HEK293 (cell line): ENCODE results near the gene SOX12.

Experiments used
- BCL11B ChIP-seq: fragments of 450-650 bp; formaldehyde crosslinking; IDR thresholded peaks from 2 replicates; pipeline ENCODE4 v1.5.1; 2016; ENCODE audit warnings: low read depth, missing biosample characterization, missing genetic modification characterization
- GFI1B ChIP-seq: fragments of 450-650 bp; formaldehyde crosslinking; IDR thresholded peaks from 2 replicates; pipeline ENCODE4 v1.5.1; 2016; ENCODE audit warnings: missing biosample characterization, missing genetic modification characterization
- KLF7 ChIP-seq: fragments of 450-650 bp; formaldehyde crosslinking; IDR thresholded peaks from 2 replicates; pipeline ENCODE4 v1.5.1; 2016; ENCODE audit warnings: missing biosample characterization, missing genetic modification characterization, borderline replicate concordance
- KLF8 ChIP-seq: fragments of 450-650 bp; formaldehyde crosslinking; IDR thresholded peaks from 2 replicates; pipeline ENCODE4 v1.5.1; 2016; ENCODE audit warnings: missing biosample characterization, missing genetic modification characterization
- KLF9 ChIP-seq: fragments of 450-650 bp; formaldehyde crosslinking; IDR thresholded peaks from 2 replicates; pipeline ENCODE4 v1.5.1; 2016; ENCODE audit warnings: missing biosample characterization, missing genetic modification characterization, low read depth
- REST ChIP-seq: fragments of 450-650 bp; formaldehyde crosslinking; IDR thresholded peaks from 2 replicates; pipeline ENCODE4 v1.5.1; 2016; ENCODE audit warnings: missing biosample characterization, missing genetic modification characterization
- SP7 ChIP-seq: fragments of 450-650 bp; formaldehyde crosslinking; IDR thresholded peaks from 2 replicates; pipeline ENCODE4 v1.5.1; 2016; ENCODE audit warnings: missing biosample characterization, missing genetic modification characterization
- ZBTB11 ChIP-seq: fragments of 450-650 bp; formaldehyde crosslinking; conservative IDR thresholded peaks from 2 replicates; pipeline ENCODE4 v1.5.1; 2016; ENCODE audit warnings: low read depth, missing biosample characterization, missing genetic modification characterization
- ZBTB17 ChIP-seq: fragments of 450-650 bp; formaldehyde crosslinking; IDR thresholded peaks from 2 replicates; pipeline ENCODE4 v1.5.1; 2016; ENCODE audit warnings: missing biosample characterization, missing genetic modification characterization
- ZBTB49 ChIP-seq: fragments of 450-650 bp; formaldehyde crosslinking; IDR thresholded peaks from 2 replicates; pipeline ENCODE4 v1.5.1; 2016; ENCODE audit warnings: missing biosample characterization, missing genetic modification characterization, low read depth
- ZBTB7A ChIP-seq: fragments of 450-650 bp; formaldehyde crosslinking; IDR thresholded peaks from 2 replicates; pipeline ENCODE4 v1.5.1; 2016; ENCODE audit warnings: low read depth, missing biosample characterization, missing genetic modification characterization
- ZIC2 ChIP-seq: fragments of 450-650 bp; formaldehyde crosslinking; IDR thresholded peaks from 2 replicates; pipeline ENCODE4 v1.5.1; 2016; ENCODE audit warnings: missing biosample characterization, missing genetic modification characterization
- ZNF16 ChIP-seq: fragments of 450-650 bp; formaldehyde crosslinking; IDR thresholded peaks from 2 replicates; pipeline ENCODE4 v1.5.1; 2016; ENCODE audit warnings: low read depth, missing biosample characterization, missing genetic modification characterization
- ZNF184 ChIP-seq: fragments of 450-650 bp; IDR thresholded peaks from 2 replicates; pipeline ENCODE4 v1.5.1; 2018; ENCODE audit warnings: missing biosample characterization, mild to moderate bottlenecking, missing genetic modification characterization
- ZNF2 ChIP-seq: fragments of 450-650 bp; formaldehyde crosslinking; IDR thresholded peaks from 2 replicates; pipeline ENCODE4 v1.5.1; 2016; ENCODE audit warnings: missing biosample characterization, missing genetic modification characterization
- ZNF292 ChIP-seq: fragments of 450-650 bp; formaldehyde crosslinking; IDR thresholded peaks from 2 replicates; pipeline ENCODE4 v1.5.1; 2016; ENCODE audit warnings: low read depth, missing biosample characterization, missing genetic modification characterization, borderline replicate concordance
- ZNF335 ChIP-seq: fragments of 450-650 bp; formaldehyde crosslinking; conservative IDR thresholded peaks from 2 replicates; pipeline ENCODE4 v1.5.1; 2016; ENCODE audit warnings: missing biosample characterization, missing genetic modification characterization
- ZNF341 ChIP-seq: fragments of 450-650 bp; formaldehyde crosslinking; IDR thresholded peaks from 2 replicates; pipeline ENCODE4; 2016; ENCODE audit warnings: low read depth, missing biosample characterization, missing genetic modification characterization
- ZNF354C ChIP-seq: fragments of 450-650 bp; formaldehyde crosslinking; IDR thresholded peaks from 2 replicates; pipeline ENCODE4 v1.5.1; 2016; ENCODE audit warnings: missing biosample characterization, missing genetic modification characterization, low read depth, borderline replicate concordance
- ZNF473 ChIP-seq: fragments of 450-650 bp; formaldehyde crosslinking; IDR thresholded peaks from 2 replicates; pipeline ENCODE4 v1.5.1; 2017; ENCODE audit warnings: missing biosample characterization, missing genetic modification characterization
- ZNF514 ChIP-seq: fragments of 450-650 bp; formaldehyde crosslinking; IDR thresholded peaks from 2 replicates; pipeline ENCODE4 v1.5.1; 2016; ENCODE audit warnings: missing biosample characterization, missing genetic modification characterization
- ZNF529 ChIP-seq: fragments of 450-650 bp; formaldehyde crosslinking; IDR thresholded peaks from 2 replicates; pipeline ENCODE4 v1.5.1; 2017; ENCODE audit warnings: missing genetic modification characterization, missing biosample characterization; ENCODE audit not compliant: insufficient replicate concordance
- ZNF544 ChIP-seq: fragments of 450-650 bp; formaldehyde crosslinking; IDR thresholded peaks from 2 replicates; pipeline ENCODE4 v1.5.0; 2017; ENCODE audit warnings: missing biosample characterization, missing genetic modification characterization
- ZNF561 ChIP-seq: fragments of 450-650 bp; IDR thresholded peaks from 2 replicates; pipeline ENCODE4 v1.5.1; 2018; ENCODE audit warnings: missing biosample characterization, missing genetic modification characterization, borderline replicate concordance
- ZNF704 ChIP-seq: fragments of 450-650 bp; formaldehyde crosslinking; IDR thresholded peaks from 2 replicates; pipeline ENCODE4 v1.5.1; 2016; ENCODE audit warnings: missing biosample characterization, missing genetic modification characterization
- ZNF776 ChIP-seq: fragments of 450-650 bp; formaldehyde crosslinking; IDR thresholded peaks from 2 replicates; pipeline ENCODE4 v1.5.0; 2017; ENCODE audit warnings: missing biosample characterization, missing genetic modification characterization, borderline replicate concordance
- ZSCAN16 ChIP-seq: fragments of 450-650 bp; formaldehyde crosslinking; IDR thresholded peaks from 2 replicates; pipeline ENCODE4 v1.5.1; 2016; ENCODE audit warnings: missing biosample characterization, missing genetic modification characterization
- ZSCAN23 ChIP-seq: fragments of 450-650 bp; formaldehyde crosslinking; IDR thresholded peaks from 2 replicates; pipeline ENCODE4 v1.5.1; 2016; ENCODE audit warnings: missing biosample characterization, missing genetic modification characterization

SOX12 gene

GRCh38 chr20:347640-348484, 22.5 kb downstream of the SOX12 start (continued):
- no peak for TF ChIP-seq ZBTB49
- peak; percentile 48 for TF ChIP-seq ZNF2 (tag by site-specific recombination)
- TF ChIP-seq ZNF561: peak; percentile 87; the same call in 1 of the 2 replicates
- TF ChIP-seq ZNF354C (tag by site-specific recombination): no peak
- no peak for TF ChIP-seq ZNF704 (tag by site-specific recombination)
- TF ChIP-seq ZNF184 (tag by site-specific recombination): no peak
- TF ChIP-seq ZNF292 (tag by site-specific recombination): no peak
- TF ChIP-seq ZBTB11: peak; percentile 90
- peak; percentile 35; the same call in 1 of the 2 replicates for TF ChIP-seq KLF7
- TF ChIP-seq KLF9 (tag by site-specific recombination): peak; percentile 93
- no peak for TF ChIP-seq ZNF514 (tag by site-specific recombination)
- TF ChIP-seq ZNF335 (tag by site-specific recombination): peak; percentile 97
- TF ChIP-seq ZNF776: no peak
- TF ChIP-seq ZIC2 (tag by site-specific recombination): peak; percentile 72
- TF ChIP-seq GFI1B: no peak
- TF ChIP-seq ZNF529 (tag by site-specific recombination): no peak
- TF ChIP-seq ZSCAN16 (tag by site-specific recombination): 0 out of 2 replicates have a peak, but pooled peaks have one; percentile 64
- no peak for TF ChIP-seq ZNF16
- no peak for TF ChIP-seq BCL11B (tag by site-specific recombination)
- TF ChIP-seq ZSCAN23: peak; percentile 52; the same call in 1 of the 2 replicates
- TF ChIP-seq REST (tag by site-specific recombination): peak; percentile 92
- TF ChIP-seq ZNF473 (tag by site-specific recombination): no peak
- peak; percentile 92 for TF ChIP-seq ZBTB17 (tag by site-specific recombination)
- TF ChIP-seq SP7: peak; percentile 82
- peak; percentile 74; the same call in 1 of the 2 replicates for TF ChIP-seq ZBTB7A (tag by site-specific recombination)
- TF ChIP-seq KLF8 (tag by site-specific recombination): peak; percentile 91
- TF ChIP-seq ZNF341: peak; percentile 97
- TF ChIP-seq ZNF544 (tag by site-specific recombination): no peak
